Stimulated activated CD4-positive, alpha-beta T cell treated with anti-CD3 and anti-CD28 coated beads, Interleukin-2, amount 100 ng/mL, for 4 hours (primary cell): Measurements from ENCODE around the gene PACSIN2.

ENCODE experiments used
- DNase-seq: peaks from one replicate; pipeline ENCODE4 v3.0.0-alpha.2; 2020; ENCODE audit warnings: low read depth

Gene PACSIN2

DNA sequence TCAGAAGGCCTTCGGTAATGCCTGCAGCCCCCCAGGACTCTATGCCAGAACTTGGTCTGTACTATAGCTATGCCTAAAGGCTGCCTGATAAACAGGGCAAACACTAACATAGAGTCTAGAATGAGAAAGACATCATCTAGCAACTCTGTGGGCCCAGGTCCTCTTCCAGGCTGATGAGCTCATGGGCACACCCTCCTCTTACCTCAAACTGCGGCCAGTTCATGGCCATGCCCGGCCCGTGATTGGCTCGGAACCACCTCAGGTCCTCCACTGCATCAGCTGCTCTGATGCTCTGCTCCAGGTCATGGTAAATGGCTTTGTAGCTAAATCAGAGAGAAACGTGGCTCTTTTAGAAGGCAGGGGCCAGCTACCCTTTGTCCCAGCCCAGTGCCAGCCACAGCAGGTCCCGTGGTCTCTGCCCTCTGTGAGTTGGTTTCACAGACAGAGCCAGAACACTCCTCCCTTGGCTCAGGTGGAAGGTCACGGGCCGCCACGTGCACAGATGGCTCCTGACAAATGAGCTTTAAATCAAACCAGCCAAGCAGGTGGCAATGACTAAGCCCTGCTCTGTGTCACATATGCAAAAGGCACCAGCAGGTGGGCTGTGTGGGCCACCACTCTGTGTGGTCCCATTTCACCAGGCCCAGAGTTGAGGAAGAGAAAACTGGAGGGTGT, 132.8 kb downstream of the PACSIN2 start:
- no peak for DNase-seq

DNA sequence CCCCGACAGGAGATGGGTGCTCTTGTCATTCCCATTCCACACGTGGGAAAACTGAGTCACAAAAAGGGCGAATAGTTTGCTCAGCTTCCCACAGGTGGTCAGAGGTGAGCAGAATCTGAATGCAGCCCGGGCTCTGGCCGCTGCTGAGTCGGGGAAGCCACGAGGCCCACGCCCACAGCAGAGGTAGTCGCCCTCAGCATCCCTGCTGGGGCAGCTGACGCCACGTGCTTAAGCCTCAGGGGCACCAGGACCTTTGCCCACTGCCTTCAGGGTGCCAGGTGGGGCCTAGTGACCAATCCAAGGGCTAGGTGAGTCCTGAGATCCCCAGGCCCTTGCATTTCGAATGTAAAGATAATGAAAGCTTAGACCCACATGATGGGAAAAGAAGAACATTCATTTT, 133.7 kb downstream of the PACSIN2 start:
- no peak for DNase-seq

DNA sequence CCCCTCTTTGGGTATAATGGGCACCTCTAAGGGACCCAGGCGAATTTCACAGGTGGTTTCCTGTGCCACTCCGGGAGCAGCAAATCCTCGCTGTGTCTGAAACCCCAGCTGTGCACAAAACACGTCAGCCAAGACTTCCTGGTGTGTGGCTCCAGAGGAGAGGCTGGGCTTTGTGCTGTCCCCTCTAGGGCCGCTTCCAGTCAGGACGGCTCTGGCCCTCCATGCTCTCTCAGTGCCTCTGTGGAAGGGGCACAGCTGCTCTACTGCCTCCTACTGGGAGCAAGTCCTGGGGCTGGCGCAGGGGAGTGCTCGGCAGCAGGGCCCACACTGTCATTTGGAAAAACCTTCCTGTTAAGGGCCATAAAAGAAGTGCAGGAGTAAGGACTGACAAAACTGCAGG, 134.1 kb downstream of the PACSIN2 start:
- no peak for DNase-seq

DNA sequence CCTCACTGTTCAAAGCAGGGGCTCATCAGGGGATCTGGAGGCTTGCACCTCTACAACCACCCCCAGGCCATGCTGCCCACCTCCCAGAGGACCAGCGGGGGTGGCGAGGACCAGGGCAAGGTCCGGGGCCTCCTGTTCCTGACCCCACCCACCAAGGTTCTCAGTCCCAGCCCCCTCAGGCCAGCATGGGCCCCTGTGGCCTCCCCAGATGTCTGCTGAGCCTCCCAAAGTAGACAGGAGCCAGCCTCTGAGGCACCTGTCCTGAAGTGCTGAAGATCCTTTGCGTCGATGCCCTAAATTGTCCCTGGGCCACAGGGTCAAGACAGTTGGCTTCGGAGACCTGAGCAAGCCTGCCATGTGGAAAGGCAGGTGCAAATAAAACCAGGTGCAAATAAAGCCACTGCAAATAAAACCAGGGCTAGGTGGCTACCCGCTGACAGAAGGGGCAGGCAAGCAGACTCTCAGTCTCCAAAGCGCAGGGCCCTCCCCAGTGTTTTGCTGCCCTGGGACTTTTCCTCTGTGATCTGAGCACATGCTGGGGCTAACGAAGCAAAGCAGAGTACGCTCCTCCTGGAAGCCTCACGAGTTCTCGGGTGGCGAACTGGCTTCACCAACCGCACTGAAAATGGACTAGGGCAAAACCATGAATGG, 135.5 kb downstream of the PACSIN2 start:
- DNase-seq: no peak

DNA sequence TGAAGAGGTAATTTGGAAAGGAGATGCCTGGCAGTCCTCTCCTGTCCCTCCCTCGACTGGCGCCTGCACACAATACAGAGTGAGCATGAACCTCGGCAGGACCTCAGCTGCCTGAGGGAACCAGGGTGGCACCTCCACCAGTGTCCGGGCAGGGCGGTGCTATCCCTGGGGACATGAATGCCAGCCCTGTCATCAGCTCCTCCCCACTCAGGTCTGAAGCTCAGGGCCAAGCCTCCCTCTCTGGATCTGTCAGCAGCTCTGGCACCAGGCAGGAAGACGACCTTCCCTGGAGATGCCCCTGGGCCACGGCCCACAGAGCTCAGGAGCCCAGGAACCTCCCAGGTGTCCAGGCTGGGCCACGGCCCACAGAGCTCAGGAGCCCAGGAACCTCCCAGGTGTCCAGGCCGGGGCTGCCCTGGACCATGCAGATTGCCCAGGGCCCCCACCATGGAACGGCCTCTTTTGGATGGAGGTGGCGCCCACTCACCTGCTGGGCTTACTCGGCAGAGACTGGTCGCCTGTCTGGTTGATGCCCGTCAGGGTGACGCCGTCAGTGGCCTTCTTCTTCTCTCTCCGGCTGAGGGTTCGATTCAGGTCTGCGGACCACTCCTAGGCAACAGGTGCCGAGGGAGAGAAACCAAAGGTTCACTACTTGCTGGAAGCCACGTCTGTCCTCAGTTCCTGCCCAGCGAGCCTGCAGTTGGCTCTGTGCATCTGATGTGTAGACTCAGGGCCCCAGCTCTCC, 136.2 kb downstream of the PACSIN2 start:
- DNase-seq: no peak

DNA sequence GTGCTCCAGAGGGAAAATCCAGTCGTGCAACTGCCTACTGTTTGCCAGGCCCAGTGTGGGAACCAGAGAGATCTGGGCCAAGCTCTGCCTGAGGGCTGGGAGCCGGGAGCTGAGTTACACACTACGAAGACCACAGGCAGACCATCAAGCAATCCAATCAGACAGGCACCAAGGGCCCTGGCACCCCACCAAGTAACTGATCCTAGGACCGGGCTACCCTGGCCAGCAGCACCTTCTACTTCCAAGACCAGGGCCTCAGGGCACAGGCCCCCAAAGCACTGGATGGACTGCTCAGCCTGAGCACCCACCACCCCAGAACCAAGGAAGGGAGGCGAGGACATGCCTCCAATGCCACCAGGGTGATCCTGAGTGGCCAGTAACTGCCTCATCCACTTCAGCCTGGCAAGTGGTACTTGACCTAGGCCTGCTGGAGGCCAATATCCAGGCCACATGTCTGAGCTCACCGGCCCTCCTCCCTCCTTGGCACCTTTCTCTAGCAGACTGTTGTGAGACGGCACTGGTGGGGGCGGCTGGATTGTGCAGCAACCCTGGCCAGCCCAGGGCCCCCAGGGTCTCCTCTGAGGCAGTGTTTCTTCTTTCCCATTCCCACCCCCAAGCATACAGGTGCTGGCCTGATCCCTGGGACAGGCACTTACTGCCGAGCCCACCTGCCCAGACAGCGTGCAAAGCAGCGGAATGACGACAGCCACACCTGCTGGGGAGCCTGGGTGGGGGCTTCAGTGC, 137.2 kb downstream of the PACSIN2 start:
- no peak for DNase-seq

DNA sequence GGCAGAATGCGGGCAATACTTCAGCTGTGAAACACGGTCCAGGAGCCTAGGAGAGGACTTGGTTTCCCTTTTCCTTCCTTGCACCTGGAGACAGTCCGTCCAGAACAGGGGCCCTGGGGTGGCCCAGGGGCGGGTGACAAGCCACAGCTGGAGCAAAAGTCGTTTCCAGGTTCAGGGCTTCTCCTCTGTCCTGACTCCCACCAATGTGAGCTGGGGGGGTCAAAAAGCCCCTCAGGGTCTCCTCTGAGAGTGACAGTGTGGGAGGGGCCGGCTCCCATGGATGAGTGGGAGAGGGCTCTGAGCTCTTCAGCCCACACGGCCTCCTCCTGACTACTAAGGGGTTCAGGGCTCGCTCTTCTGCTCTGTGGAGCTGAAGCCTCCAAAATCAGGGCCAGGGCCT, 137.8 kb downstream of the PACSIN2 start:
- no peak for DNase-seq

DNA sequence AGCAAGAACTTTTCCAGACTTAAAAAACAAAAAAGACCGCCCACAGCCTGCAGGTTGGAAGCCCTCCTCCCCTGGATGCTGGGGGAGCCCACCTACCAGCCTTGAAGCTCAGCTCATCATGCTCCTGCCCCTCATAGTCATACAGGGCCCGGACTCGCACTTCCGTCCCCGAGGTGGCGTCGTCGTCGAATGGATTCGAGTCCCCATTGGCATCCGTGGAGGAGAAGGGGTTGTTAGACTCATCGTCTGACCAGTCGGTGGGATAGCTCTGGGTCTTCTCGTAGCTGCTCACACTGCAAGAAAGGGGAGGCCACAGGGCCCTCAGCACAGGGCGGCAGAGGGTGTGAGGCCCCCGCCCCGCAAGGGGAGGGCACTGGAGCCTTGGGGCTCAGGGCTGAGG, 138.9 kb downstream of the PACSIN2 start:
- no peak for DNase-seq

DNA sequence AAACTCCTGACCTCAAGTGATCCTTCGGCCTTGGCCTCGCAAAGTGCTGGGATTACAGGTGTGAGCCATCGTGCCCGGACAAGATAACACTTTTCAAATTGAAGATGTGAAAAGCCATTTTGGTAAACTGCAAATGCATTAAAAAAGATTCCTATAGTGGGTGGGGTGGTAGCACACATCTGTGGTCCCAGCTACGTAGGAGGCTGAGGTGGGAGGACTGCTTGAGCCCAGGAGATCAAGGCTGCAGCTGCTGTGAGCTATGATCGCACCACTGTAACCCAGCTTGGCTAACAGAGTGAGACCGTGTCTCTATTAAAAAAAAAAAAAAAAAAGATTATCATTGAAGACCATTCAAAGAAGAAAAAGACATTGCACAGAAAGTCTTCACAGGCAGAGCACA, 140.9 kb downstream of the PACSIN2 start:
- DNase-seq: no peak

DNA sequence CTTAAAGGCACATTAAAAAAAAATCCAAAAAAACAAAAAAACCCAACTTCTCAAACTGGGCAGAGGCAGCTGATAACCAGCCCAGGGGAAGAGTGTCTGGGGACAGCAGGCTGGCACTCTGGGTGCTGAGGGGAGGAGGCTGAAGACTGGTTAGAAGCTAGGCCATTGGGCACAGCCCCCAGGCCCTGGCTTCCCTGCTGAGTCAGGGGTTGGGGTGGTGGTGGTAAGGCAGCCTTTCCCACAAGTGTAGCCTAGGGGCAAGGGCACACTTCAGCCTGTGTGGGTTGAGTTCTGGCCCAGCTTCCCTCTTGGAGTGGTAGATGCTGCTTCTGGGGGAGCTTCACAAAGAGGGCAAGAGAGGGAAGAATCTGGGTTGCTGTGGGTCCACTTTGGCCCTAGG, 141.6 kb downstream of the PACSIN2 start:
- DNase-seq: no peak

DNA sequence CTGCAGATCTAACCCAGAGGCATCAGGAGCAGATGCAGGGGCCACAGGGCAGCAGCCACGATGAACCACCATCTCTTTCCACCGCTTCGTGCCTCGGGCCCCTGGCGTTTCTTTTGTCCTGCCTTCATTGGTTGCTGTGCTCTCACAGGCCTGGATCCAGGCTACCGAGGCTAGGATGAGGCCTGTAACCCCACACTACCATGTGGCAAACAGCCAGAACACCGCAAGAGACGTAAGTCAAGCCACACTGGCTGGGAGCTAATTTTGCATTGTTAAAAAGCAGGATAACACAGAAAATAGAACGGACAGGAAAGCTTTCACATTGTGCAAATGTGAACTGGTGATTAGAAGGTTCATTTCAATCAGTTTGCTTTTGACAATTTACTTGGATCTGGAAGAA, 142.1 kb downstream of the PACSIN2 start:
- no peak for DNase-seq

DNA sequence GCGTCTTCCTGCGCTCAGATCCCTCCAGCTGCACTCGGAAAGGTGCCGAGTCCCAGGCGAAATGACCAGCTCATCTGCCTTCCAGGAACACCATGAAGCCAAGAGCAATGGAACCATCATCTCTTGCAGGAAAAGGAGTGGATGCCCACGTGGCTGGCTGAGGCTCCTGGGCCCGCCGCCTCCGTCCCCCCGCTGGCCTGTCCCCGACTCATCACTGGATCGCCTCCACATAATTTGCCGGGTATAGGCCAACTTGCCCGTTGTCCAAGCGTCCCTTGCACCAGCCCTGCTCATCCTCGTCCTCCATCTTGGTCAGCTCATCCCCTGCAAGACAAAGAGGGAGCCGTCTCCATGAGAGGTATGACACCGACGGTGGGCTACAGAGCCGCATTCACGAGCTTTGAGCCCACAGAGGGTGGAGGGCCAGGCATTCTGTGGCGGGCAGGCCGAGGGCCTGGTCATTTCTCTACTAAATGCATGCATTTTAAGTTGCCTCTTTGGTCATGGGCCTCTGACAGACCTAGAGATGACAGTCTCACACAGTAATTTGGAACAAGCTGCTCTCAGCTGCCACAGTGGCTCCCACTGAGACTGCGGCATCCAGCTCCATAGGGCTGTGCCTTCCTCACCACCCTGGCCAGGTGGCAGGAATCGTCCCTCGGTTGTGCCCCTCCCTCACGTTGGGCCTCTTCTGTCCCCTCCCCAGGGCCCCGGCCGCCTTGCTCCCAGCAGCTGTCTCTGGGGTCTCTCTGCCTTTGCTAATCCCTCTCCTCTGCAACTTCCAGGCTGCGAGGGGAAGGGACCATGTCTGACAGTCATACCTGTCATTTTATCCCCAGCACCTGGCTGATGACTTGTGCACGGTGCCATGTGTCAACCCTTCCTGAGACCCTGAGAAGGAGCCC, 143.6 kb downstream of the PACSIN2 start:
- no peak for DNase-seq

DNA sequence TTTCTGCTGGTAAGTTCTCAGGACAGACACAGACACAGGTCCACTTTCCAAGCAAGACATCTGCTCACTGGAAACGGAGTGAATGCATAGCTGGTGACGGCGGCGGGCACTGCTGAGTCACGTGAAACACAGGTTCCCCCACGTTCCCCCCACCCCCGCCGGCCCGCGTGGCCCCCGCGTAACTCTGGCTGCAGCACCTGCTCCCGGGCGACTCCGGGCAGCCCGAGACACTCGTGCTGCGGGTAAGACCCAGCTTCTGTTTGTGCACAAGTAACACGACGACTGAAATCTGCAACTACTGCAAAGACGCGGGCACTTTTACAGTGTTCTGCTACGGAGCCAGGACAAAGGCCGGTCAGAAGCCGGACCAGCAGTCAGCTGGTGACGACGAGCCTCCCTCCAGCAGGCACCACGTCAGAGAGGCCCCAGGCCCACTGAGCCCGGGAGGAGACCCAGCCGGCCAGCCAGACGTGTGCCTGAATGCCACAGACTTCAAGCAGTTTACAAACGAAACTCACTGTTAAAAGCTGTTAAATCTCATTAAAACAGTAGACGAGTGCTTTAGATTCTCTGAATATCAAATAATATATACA, 145.0 kb downstream of the PACSIN2 start:
- no peak for DNase-seq

DNA sequence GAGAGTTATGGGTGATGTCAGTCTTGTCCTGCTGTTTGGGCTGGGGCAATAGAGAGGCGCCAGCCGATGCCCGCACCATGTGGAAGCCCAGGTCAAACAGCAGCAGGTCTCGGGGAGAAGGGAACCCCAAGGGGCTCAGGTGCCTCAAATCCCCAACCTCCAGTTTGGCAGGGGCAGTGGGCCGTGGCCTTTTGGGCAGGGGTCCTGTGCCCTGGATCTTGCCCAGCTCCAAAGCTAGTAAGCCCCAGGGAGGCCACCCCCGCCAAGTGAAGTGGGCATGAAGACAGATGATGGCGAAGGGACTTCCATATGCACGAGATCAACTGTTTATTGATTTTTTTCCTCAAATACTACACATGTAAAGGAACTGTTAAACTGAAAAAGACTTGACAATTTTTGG, 145.5 kb downstream of the PACSIN2 start:
- DNase-seq: no peak

DNA sequence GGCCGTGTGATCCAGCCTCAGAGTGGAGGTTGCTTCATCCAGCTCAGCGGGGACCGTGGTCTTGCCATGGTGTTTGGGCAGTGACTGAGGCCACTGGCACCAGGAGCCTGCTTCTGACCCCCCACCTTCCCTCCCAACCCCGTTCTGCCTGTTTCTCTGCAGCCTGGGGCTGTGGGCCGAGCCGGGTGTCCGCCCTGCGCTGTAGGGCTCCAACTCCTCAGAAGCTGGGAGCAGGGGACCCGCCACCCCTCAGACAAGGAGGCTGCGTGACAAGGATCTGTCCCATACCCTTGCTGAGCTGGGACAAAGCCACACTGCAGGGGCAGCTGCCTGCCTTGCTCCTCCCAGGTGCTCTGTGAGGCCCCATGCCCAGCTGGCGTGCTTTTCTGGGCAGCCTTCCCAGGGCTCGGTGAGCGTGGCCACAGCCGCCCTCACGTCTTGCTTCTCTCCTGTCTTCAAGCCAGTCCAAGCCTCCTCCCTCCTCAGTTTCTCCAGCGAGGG, 146.1 kb downstream of the PACSIN2 start:
- no peak for DNase-seq

DNA sequence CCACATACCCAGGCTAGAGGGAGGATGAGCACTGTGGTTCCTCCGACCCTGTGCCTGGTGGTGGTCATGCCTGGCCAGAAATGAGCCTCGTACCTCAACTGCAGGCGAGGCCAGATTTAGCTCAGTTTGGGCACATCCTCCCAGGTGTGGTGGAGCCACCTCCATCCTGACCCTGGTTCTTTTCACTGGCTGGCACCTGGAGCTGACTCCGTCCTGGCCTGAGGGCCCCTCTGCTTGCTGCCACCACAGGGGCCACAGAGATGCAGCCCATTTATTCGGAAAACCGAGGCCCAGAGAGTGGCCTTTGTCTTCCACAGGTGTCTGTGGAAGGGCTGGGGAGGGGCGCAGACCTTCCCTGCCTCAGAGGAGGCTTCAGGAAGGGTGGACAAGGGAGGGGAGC, 148.8 kb downstream of the PACSIN2 start:
- DNase-seq: no peak

DNA sequence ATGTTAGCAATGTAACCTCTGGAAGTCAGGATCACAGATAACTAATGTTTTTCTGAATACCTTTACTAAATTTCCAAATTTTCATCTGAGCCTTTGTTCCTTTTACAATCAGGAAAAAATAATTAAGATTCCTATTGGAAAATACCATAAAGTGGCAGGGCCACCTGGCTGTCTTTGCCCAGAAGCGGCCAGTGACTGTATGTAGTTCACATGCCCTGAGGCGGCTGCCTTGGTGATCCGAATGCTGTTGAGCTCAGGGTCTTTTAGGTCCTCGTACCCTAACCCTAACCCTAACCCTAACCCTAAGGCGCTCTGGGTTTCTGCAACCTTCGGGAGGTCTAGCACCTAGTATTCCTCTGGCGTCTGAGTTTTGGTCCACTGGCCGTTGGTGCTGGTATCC, 149.4 kb downstream of the PACSIN2 start:
- no peak for DNase-seq

DNA sequence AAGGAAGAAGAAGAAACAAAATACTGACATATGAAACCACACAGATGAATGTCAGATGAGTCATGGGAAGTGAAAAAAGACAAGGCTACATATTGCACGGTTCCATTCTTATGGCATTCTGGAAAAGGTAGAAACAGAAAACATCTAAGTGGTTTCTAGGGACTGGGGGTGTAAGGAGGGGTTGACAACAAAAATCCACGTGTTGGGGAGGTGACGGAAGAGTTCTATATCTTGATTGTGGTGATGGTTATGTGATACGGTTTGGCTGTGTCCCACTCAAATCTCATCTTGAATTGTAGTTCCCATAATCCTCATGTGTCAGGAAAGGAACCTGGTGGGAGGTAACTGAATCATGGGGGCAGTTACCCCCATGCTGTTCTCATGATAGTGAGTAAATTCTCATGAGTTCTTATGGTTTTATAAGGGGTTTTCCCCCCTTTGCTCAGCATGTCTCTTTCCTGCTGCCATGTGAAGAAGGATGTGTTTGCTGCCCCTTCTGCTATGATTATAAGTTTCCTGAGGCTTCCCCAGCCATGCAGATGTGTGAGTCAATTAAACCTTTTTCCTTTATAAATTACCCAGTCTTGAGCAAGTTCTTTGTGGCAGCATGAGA, 151.5 kb downstream of the PACSIN2 start:
- DNase-seq: peak; percentile 18

DNA sequence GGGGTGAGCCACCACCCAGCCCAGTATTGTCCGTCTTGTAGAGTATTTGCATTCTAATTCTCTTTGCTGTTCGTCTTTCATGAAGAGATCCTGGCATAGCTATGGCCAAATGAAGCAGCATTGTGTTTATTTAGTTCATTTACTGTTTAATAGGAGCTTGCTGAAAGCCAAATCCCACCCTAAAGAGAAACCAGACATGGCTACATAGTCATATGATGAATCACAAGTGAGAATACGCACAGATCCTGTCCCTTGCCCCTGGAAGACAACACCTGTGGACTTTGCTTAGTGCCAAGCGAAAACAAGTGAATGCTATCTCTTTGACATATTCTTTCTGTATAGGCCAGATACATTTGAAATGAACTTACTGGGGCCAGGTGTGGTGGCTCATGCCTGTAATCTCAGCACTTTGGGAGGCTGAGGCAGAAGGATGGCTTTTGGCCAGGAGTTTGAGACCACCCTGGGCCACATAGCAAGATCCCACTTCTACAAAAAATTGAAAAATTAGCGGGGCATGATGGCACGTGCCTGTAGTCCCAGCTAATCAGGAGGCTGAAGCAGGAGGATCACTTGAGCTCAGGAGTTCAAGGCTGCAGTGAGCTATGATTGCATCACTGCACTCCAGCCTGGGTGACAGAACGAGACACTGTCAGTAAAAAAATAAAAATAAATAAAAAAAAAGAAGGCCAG, 152.8 kb downstream of the PACSIN2 start:
- no peak for DNase-seq

DNA sequence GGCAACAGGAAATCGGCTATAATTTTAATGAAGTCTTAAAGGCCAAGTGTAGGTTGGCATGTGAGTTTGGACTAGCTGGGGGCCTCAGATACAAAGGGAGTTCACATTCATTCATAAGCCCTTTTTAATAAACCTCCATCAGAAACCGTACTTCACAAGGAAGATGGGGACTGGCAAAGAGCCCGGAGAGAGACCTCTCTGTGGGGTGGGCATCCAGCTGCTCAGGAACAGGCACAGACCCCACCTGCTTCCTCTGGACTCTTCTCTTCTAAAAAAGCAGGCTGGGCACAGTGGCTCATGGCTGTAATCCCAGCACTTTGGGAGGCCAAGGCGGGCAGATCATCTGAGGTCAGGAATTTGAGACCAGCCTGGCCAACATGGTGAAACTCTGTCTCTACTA, 154.0 kb downstream of the PACSIN2 start:
- no peak for DNase-seq
